CD14-positive monocyte (primary cell): ENCODE data around the gene LGALS3. TPM values are rescaled to one million over a fixed set of nuclear protein-coding genes. Genes with fewer than 3 reads are reported as not detected.
A peak's percentile ranks its signal among the peaks of the same experiment; 100 is the strongest.

Experiments used
- DNase-seq, 3 donors: peaks; one replicate each; pipeline ENCODE4 v3.0.0-alpha.2; 2011 to 2022
- H2AFZ ChIP-seq: 2 replicates; pipeline ENCODE4 v1.6.0; 2012; ENCODE audit warnings: mild to moderate bottlenecking, low read depth, low read length, inconsistent platforms; ENCODE audit not compliant: insufficient read depth, poor library complexity, severe bottlenecking
- H3K27ac ChIP-seq, 2 donors: 1 replicate in 1 of 2; 2 replicates in 1 of 2; pipeline ENCODE4 v1.5.1; 2012 to 2013; ENCODE audit warnings: low read length in 2 of 2, control low read depth in 1 of 2, inconsistent platforms in 1 of 2, low read depth in 1 of 2, mild to moderate bottlenecking in 1 of 2
- H3K27me3 ChIP-seq, 2 donors: one replicate each; pipeline versions ENCODE4 v1.6.0 to v1.6.1; 2011 to 2013; ENCODE audit warnings: low read length in 2 of 2; ENCODE audit not compliant: control insufficient read depth in 2 of 2, insufficient read depth in 2 of 2
- H3K36me3 ChIP-seq, 2 donors: replicated peaks in 1 of 2; 1 replicate in 1 of 2; 2 replicates in 1 of 2; pipeline versions ENCODE4 v1.5.1 to v1.6.1; 2012 to 2013; ENCODE audit warnings: low read length in 2 of 2, control low read depth in 1 of 2, inconsistent platforms in 1 of 2, mild to moderate bottlenecking in 1 of 2; ENCODE audit not compliant: insufficient read depth in 2 of 2, control insufficient read depth in 1 of 2
- H3K4me1 ChIP-seq, 2 donors: 1 replicate in 1 of 2; 2 replicates in 1 of 2; pipeline versions ENCODE4 v1.5.1 to v1.6.1; 2012 to 2013; ENCODE audit warnings: low read length in 2 of 2, control low read depth in 1 of 2, inconsistent platforms in 1 of 2, mild to moderate bottlenecking in 1 of 2, moderate library complexity in 1 of 2; ENCODE audit not compliant: insufficient read depth in 2 of 2, control insufficient read depth in 1 of 2
- H3K4me2 ChIP-seq: replicated peaks from 2 replicates; pipeline ENCODE3; 2012; ENCODE audit warnings: low read length, moderate library complexity, mild to moderate bottlenecking; ENCODE audit not compliant: poor library complexity, severe bottlenecking; ENCODE audit errors: extremely low read depth
- H3K4me3 ChIP-seq, 3 experiments: fragments of 200-600 bp in 1 of 3; sonication (generic) in 1 of 3; replicated peaks in 1 of 3; 1 replicate in 2 of 3; 2 replicates in 1 of 3; pipeline ENCODE4 v1.5.1; 2011 to 2013; ENCODE audit warnings: low read length in 3 of 3, mild to moderate bottlenecking in 3 of 3, control low read depth in 2 of 3, low read depth in 2 of 3, inconsistent platforms in 1 of 3, moderate library complexity in 1 of 3
- H3K79me2 ChIP-seq: 2 replicates; pipeline ENCODE4 v1.6.0; 2012; ENCODE audit warnings: mild to moderate bottlenecking, control low read depth, inconsistent platforms, low read length, moderate library complexity; ENCODE audit not compliant: insufficient read depth
- H3K9ac ChIP-seq: 2 replicates; pipeline ENCODE4 v1.6.0; 2017; ENCODE audit warnings: low read length, mild to moderate bottlenecking; ENCODE audit not compliant: insufficient read depth, poor library complexity, severe bottlenecking
- H3K9me3 ChIP-seq, 2 donors: replicated peaks in 1 of 2; 1 replicate in 1 of 2; 2 replicates in 1 of 2; pipeline versions ENCODE4 v1.5.1 to v1.6.1; 2012 to 2013; ENCODE audit warnings: low read length in 2 of 2, control low read depth in 1 of 2; ENCODE audit not compliant: control insufficient read depth in 1 of 2, insufficient read depth in 1 of 2
- H4K20me1 ChIP-seq: 2 replicates; pipeline ENCODE4 v1.6.0; 2012; ENCODE audit warnings: mild to moderate bottlenecking, low read length, control low read depth, moderate library complexity; ENCODE audit not compliant: insufficient read depth
- H3K27ac Mint-ChIP-seq, 7 donors: one replicate each; pipeline ENCODE4 v1.8.0; 2020; ENCODE audit warnings: mild to moderate bottlenecking in 7 of 7, mixed read lengths in 7 of 7, moderate library complexity in 6 of 7, inconsistent platforms in 2 of 7
- H3K27me3 Mint-ChIP-seq, 3 donors: one replicate each; pipeline ENCODE4 v1.8.0; 2021 to 2022; ENCODE audit warnings: low read depth in 3 of 3, mild to moderate bottlenecking in 3 of 3, mixed read lengths in 3 of 3, moderate library complexity in 3 of 3, inconsistent platforms in 1 of 3
- H3K36me3 Mint-ChIP-seq, 2 donors: one replicate each; pipeline ENCODE4 v1.8.0; 2020; ENCODE audit warnings: mixed read lengths in 2 of 2, inconsistent platforms in 1 of 2, mild to moderate bottlenecking in 1 of 2
- H3K4me1 Mint-ChIP-seq: one replicate; pipeline ENCODE4 v1.8.0; 2020; ENCODE audit warnings: mild to moderate bottlenecking, mixed read lengths
- H3K4me3 Mint-ChIP-seq, 2 donors: one replicate each; pipeline ENCODE4 v1.8.0; 2020; ENCODE audit warnings: mild to moderate bottlenecking in 2 of 2, mixed read lengths in 2 of 2, moderate library complexity in 1 of 2
- H3K9me3 Mint-ChIP-seq, 7 donors: one replicate each; pipeline ENCODE4 v1.8.0; 2020 to 2022; ENCODE audit warnings: mixed read lengths in 7 of 7, mild to moderate bottlenecking in 6 of 7, moderate library complexity in 6 of 7, inconsistent platforms in 2 of 7
- WGBS: methylation state at CpG from one replicate; pipeline ENCODE4 v1.1.5; 2013; ENCODE audit warnings: missing lambda C conversion rate; ENCODE audit not compliant: insufficient coverage; 5-methylcytosine and 5-hydroxymethylcytosine counted together
- intact Hi-C, 2 donors: fragments of 100-400 bp; cut with micrococcal nuclease; formaldehyde crosslinking; loops; one replicate each; pipeline versions ENCODE4 v1.15.0 to v1.15.1; 2023
- polyA plus RNA-seq, 3 donors: library from polyadenylated mRNA; depleted of rRNA in 1 of 3; unstranded in 2 of 3; stranded (reverse) in 1 of 3; fragments of 300-500 nt in 2 of 3; fragments of >200 nt in 1 of 3; fragmentation: Illumina TruSeq in 2 of 3; gene quantifications; 1 replicate in 2 of 3; 2 replicates in 1 of 3; pipeline ENCODE4 v1.2.3, GENCODE V29; 2012 to 2021
- TF ChIP-seq, protein P1 (sequence below): fragments of 200-600 bp; IDR thresholded peaks from one replicate; pipeline ENCODE4 v1.8.0; 2022; ENCODE audit warnings: antibody characterized with exemption, mild to moderate bottlenecking

LGALS3 gene
- polyA plus RNA-seq, 3 donors = 266 to 878 (median 788) TPM

DNA sequence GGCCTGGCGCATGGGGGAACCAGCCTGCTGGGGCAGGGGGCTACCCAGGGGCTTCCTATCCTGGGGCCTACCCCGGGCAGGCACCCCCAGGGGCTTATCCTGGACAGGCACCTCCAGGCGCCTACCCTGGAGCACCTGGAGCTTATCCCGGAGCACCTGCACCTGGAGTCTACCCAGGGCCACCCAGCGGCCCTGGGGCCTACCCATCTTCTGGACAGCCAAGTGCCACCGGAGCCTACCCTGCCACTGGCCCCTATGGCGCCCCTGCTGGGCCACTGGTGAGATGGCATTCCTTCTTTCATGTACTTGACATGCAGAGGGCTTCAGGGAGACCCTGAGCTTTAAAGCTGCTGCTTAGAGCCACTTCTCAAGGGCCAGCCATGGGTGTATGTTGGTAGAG lies 9.0 kb downstream of the LGALS3 start:
- Histone ChIP-seq H3K4me3 (no peak overlapping the region), H2AFZ (no peak overlapping the region), H3K79me2 (peaks cover 69% of the 10 kb centered on the region), H3K36me3 (peaks cover 68 to 96% of the 10 kb centered on the region in 2 donors), H3K4me2 (no peak overlapping the region), H3K9me3 (no peaks in the 10 kb centered on the region), H3K4me1 (peaks cover 11 to 21% of the 10 kb centered on the region in 2 donors), H3K9ac (no peak overlapping the region), H3K27ac (peak overlapping the region in 1 of 2 donors; percentile 51), H4K20me1 (peaks cover 100% of the 10 kb centered on the region), H3K27me3 (no peaks in the 10 kb centered on the region)
- peaks cover 30% of the 10 kb centered on the region for H3K4me1 Mint-ChIP-seq
- H3K36me3 Mint-ChIP-seq = peaks cover 71 to 87% of the 10 kb centered on the region in 2 donors
- H3K4me3 Mint-ChIP-seq = no peak overlapping the region
- TF ChIP-seq, protein P1, sequence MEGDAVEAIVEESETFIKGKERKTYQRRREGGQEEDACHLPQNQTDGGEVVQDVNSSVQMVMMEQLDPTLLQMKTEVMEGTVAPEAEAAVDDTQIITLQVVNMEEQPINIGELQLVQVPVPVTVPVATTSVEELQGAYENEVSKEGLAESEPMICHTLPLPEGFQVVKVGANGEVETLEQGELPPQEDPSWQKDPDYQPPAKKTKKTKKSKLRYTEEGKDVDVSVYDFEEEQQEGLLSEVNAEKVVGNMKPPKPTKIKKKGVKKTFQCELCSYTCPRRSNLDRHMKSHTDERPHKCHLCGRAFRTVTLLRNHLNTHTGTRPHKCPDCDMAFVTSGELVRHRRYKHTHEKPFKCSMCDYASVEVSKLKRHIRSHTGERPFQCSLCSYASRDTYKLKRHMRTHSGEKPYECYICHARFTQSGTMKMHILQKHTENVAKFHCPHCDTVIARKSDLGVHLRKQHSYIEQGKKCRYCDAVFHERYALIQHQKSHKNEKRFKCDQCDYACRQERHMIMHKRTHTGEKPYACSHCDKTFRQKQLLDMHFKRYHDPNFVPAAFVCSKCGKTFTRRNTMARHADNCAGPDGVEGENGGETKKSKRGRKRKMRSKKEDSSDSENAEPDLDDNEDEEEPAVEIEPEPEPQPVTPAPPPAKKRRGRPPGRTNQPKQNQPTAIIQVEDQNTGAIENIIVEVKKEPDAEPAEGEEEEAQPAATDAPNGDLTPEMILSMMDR = peak; percentile 31
- intact Hi-C loops = no loop called here
- no peak for DNase-seq
- peaks cover 0 to 2% (median 0%) of the 10 kb centered on the region in 3 donors for H3K27me3 Mint-ChIP-seq
- H3K9me3 Mint-ChIP-seq = peaks cover 0 to 2% (median 0%) of the 10 kb centered on the region in 7 donors
- WGBS = 99% methylated on average over 7 of the region's 7 CpGs
- H3K27ac Mint-ChIP-seq = peak overlapping the region in 4 of 7 donors; percentile 33 to 86 (median 54)

DNA sequence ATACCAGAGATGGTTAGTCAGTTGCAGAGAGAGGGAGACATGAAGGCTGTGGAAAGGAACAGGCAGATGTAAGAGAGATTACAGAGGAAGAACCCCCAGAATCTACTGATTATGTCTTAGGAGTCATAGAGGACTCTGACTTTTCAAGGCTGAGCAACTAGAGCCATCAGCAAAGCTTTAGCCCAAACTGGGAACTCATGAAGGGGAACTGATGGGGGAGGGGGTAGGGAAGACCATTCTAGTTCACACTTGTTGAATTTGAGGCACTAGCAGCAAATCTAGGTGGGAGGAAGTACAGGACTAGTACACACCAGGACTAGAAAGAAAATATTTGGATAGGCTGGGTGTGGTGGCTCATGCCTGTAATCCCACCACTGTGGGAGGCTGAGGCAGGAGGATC lies 10.1 kb downstream of the LGALS3 start:
- H2AFZ ChIP-seq = no peak overlapping the region
- H3K36me3 ChIP-seq = peaks cover 74 to 96% of the 10 kb centered on the region in 2 donors
- H3K27me3 ChIP-seq = no peaks in the 10 kb centered on the region
- no peak overlapping the region for H3K9ac ChIP-seq
- peak overlapping the region in 1 of 2 donors; percentile 51 for H3K27ac ChIP-seq
- no peaks in the 10 kb centered on the region for H3K9me3 ChIP-seq
- Mint-ChIP-seq H3K36me3 (peaks cover 75 to 88% of the 10 kb centered on the region in 2 donors), H3K9me3 (peaks cover 0 to 2% (median 0%) of the 10 kb centered on the region in 7 donors), H3K4me1 (peaks cover 24% of the 10 kb centered on the region), H3K27me3 (peaks cover 0 to 2% (median 0%) of the 10 kb centered on the region in 3 donors), H3K27ac (peak overlapping the region; percentile 5 to 85 (median 72)), H3K4me3 (peak overlapping the region in 1 of 2 donors; percentile 8)
- DNase-seq = no peak
- intact Hi-C loops = no loop called here
- peaks cover 60% of the 10 kb centered on the region for H3K79me2 ChIP-seq
- H3K4me3 ChIP-seq = no peak overlapping the region
- TF ChIP-seq, protein P1 = no peak
- peaks cover 99% of the 10 kb centered on the region for H4K20me1 ChIP-seq
- no peak overlapping the region for H3K4me2 ChIP-seq
- peaks cover 11 to 18% of the 10 kb centered on the region in 2 donors for H3K4me1 ChIP-seq
